NCI-H1048 (cell line): ENCODE measurements around the gene GGA2.
"Not testable (repeated sequence)": the region's sequence is repeated elsewhere in the genome, so short reads cannot be mapped to it uniquely, and the experiment has no call there.

Source experiments
- DNase-seq: peaks from one replicate; lab custom pipeline; 2025; lab: John Stamatoyannopoulos, UW

GGA2 gene

DNA sequence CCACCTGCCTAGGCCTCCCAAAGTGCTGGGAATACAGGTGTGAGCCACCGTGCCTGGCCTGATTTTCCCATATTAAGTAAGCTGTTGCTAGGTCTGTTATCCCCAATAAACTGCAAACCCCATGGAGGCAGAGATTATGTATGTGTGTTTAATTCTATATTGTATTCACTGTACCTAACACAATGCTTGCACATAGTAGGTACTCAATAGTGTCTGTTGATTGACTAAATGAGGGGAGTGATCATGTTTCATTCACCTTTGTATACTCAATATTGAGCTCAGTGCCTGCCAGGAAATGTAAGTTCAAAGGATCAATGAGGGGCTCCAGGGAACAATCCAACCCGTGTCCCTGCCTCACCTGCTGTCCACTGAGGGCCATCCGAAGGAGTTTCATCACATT, 14.6 kb upstream of the GGA2 start:
- no peak for DNase-seq

DNA sequence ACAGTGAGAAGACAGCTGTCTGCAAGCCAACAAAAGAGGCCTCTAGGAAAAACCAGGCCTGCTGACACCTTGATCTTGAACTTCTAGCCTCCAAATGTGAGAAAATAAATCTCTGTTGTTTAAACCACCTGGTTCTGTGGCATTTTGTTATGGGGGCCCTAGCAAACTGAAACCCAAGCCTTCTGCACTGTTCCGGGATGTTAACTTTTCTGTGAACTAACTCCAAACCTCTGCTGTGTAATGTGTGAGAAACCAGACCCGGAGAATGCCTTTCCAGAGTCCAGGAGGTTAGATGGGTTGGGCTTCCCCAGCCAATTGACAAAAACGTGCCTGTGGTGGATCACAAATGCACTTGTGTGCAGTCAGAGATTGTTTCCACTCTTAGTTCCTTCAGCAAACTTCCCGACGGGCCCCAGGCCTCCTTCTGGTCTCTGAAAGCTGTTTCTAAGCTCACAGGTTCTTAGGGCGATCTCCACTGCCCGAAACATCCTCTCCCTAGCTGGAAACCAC, 13.6 kb upstream of the GGA2 start:
- no peak for DNase-seq

DNA sequence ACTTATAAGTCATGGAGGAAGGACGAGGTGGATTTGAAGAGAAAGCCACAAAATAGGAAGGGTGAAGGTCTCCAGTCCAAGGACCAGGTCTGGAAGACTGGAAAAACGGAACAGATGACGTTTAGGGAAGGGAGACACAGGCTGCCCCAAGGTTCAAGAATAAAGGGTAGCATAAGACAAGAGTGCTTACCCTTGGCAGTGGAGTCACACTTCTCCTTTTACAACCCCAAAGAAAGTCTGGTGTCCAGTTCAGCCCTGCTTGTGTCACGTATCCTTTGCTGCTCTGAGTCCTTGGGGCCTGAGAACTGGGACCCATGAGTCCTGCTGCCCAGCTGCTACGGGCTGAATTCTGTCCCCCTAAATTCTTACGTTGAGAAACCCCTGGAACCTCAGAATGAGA, 13.0 kb upstream of the GGA2 start:
- DNase-seq, result no peak

DNA sequence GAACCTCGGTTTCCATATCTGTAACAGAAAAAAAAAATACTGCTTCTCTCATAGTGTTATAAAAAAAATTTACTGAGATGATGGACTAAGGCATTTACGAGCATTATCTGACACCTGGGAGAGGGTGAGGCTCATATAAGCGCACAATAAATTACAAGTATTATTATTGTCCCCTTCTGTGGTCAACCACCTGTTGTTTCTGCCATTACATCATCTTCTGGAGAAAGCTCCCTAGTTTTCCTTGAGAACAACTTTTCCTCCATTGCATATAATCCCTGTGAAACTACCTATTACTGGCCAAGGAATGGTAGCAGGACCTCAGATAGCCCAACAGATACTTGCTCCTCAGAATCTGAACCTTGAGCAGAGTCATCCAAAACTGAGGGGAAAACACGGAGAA, 11.7 kb upstream of the GGA2 start:
- DNase-seq, result no peak

DNA sequence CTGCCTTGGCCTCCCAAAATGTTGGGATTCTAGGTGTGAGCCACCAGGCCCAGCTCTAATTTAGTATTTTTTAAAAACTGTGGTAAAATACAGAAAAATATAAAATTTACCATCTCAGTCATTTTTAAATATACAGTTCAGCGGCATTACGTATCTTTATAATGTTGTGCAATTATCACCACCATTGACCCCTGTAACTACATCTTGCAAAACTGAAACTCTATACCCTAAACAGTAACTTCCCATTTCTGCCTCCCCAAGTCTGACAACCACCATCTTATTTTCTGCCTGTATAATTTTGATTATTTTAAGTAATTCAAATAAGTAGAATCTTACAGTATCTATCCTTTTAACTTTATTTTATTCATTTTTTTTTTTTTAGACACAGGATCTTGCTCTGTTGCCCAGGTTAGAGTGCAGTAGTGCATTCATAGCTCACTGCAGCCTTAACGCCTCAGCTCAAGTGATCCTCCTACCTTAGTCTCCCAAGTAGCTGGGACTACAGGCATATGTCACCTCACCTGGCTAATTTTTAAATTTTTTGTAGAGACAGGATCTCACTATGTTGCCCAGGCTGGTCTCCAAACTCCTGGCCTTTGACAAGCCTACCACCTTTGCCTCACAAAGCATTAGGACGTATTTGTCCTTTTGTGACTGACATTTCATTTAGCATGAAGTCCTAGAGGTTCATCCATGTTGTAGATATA, 10.9 kb upstream of the GGA2 start:
- DNase-seq, result no peak

DNA sequence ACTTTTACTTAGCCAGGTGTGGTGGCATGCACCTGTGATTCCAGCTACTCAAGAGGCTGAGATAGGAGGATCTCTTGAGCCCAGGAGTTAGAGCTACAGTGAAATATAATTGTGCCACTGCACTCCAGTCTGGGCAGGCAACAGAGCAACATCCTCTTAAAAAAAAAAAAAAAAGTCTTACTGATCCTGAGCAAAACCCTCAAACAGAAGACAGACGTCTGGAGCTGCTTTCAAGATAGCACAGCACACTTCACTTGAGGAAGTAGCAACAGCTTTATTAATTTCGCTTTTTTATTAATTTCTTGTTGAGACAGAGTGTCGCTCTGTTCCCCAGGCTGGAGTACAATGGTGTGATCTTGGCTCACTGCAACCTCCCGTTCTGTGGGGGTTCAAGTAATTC, 10.2 kb upstream of the GGA2 start:
- no peak for DNase-seq

DNA sequence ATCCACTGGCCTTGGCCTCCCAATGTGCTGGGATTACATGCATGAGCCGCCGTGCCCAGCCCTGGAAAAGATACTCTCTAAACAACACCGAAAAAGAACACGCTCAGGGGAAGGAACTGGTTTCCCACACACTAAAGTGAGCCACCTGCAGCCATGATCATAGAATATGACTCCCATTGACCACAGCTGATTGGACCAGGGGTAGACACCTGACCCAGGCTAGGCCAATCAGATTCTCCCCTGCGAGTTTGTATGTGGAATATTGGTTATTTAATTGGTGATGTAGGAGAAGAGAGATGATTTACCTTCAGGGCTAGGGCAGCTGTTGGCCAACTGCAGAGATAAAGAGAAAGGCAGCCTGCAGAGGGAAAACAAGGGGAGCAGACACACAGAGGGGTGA, 9.0 kb upstream of the GGA2 start:
- DNase-seq, result no peak

DNA sequence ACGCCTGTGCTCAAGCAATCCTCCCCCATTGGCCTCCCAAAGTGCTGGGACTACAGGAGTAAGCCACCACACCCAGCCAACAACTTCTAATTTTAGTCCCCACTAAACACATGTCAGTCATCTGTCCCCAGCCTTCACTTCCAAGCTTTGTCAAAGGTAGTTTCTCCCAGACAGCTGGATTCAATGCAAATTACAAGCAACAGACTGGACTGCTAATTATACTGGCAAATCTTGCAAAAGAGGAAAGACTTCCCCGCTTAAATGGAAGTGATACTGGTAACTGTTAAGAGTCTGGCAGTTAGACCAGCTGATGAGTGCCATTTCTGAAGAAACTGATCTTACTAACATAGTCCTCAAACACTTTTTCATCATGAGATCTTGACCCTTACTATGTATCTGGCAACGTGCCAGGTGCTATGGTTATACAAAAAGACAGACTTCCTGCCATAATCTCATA, 8.2 kb upstream of the GGA2 start:
- no peak for DNase-seq

DNA sequence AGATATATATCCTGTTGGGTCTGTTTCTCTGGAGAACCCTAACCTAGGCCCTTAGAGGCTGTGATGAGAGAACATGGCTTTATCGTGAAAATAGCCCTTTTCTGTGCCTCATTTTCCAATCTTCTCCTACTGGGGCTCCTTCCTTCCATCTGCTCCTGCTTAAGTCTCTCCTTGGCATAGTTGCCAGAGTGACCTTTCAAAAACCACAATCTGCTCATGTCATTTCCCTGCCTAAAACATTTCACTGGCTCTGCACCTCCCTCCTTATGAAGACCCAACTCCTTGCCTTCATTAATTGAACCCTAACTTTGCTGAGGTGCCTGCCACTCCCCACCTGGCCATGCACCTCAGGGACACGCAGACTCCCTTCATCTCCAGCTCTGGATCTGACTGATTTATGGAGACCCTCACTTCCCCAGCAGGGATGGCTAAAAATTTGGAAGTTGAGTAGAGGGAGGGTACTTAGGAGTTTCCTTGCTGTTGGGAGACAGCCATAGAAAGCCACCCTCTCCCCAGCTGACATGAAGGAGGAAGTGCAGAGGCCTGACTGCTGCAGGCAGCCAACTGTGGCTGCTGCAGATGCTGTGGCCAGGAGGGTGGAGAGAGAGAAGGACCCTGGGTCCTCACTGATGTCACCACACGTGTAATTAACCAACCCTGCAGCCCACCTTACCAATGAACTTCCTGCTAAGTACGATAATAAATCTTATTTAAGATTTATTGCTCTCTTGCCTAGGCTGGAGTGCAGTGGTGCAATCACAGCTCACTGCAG, 6.3 kb upstream of the GGA2 start:
- no peak for DNase-seq

DNA sequence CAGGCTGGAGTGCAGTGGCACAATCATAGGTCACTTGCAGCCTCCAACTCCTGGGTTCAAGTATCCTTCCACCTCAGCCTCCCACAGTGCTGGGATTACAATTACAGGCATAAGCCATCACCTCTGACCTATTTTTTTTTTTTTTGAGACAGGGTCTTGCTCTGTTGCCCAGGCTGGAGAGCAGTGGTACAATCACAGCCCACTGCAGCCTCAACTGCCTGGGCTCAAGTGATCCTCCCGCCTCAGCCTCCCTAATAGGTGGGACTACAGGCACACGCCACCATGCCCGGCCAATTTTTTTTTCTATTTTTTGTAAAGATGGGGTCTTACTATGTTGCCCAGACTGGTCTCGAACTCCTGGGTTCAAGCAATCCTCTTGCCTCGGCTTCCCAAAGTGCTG, 5.6 kb upstream of the GGA2 start:
- DNase-seq, result no peak

DNA sequence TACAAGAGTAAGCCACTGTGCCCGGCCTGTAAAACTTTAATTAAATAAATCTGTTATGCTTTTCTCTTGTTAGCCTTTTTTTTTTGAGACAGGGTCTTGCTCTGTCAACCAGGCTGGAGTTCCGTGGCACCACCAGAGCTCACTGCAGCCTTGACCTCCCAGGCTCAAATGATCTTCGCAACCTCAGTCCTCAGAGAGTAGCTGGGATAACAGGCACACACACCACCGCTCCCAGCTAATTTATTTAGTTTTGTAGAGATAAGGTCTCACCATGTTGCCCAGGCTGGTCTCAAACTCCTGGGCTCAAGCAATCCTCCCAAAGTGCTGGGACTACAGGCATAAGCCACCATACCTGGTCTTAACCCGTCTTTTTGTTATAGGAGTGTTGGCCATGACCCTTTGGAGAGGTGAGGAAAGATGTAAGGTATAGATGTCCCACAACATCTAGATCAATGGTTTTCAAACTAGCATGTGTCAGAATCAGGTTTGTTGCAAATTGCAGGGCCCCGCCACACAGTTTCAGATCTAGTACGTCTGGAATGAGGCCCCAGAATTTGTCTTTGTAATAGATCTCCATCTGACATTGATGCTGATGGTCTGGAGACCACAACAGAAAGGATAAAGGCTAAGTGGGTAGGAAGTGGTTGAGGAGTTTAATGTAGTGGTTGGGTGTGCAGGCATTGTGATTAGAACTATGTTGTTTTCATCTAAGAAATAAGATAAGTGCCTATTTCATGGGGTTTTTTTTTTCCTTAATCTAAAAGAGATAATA, 4.3 kb upstream of the GGA2 start:
- no peak for DNase-seq

DNA sequence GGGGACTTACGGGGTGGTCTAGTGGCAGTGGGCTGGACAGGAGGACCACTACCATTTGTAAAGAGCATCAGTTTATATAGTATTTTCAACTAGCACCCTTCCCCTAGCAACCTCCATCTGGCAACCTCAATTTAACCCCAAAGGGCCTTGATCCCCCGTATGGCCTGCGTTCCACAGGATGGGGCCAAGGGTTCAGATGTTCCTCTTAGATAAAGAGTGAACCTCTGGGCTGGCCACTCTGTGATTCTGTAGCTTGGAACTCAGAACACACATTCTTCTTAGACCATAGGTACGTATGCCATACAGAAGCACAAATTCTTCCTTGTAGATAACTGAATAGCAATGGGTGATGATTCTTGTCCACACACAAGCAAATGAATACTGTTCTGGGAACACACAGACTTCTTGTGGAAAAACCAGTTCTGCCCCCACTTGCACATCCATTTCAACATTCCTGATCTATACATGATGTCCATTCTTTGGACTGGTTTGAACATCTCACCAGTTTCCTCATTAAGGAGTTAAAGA, 1.9 kb upstream of the GGA2 start:
- DNase-seq, result no peak

DNA sequence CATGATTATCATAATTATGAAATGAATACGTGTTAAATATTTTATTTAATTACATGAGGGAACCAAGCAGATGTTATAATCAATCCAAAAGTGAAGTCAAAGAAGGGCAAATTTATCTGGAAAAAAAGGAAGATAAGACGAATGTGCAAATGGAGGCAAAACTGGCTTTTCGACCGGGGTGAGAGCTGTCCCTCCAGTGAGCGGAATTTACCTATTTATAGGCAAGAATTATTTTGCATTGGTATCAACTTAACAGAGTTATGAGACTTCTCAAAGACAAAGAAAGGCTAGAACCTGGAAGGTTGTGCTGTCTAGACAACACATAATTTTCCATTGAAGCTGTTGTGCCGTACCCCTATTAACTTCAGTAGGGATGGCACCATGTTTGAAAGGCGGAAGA, 1.4 kb upstream of the GGA2 start:
- no peak for DNase-seq

DNA sequence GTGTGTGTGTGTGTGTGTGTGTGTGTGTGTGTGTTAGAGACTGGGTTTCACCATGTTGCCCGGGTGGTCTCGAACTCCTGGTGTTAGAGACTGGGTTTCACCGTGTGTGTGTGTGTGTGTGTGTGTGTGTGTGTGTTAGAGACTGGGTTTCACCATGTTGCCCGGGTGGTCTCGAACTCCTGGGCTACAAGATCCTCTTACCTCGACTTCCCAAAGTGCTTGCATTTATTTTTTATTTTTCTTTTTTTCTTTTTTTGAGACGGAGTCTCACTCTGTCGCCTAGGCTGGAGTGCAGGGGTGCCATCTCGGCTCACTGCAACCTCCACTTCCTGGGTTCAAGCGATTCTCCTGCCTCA, 599 bp upstream of the GGA2 start:
- DNase-seq, result not testable (repeated sequence)

DNA sequence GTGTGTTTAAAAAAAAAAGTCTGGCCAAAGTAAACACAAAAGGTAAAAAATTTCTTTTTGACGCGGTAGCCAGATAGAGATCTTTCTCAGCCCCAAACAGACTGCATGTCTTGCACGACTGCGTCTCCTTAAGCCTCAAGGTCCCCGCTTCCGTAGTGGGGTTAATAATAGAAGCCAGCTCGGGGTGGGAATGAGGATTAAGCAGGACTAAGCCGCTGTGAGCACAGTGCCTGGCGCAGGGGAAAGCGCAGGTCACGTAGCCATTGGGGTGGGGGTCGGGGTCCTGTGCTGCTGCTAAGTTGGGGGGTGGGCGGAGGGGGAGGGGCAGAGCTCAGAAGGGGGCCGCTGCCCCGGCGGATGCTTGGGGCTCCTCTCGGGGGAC, 521 bp downstream of the GGA2 start:
- no peak for DNase-seq

DNA sequence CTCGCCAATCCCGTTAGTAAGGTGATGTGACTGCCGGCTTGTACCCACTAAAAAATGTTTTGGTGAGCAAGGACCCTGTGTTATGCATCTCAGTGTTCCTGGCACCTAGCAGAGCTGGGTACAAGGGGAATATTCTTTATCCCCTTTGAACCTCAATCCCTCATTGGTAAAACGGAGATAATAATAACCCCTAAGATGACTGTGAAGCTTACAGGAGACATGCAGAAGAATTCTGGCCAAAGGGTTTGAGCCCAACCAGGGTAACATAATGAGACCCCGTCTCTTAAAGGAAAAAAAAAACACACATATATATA, 896 bp downstream of the GGA2 start:
- no peak for DNase-seq

DNA sequence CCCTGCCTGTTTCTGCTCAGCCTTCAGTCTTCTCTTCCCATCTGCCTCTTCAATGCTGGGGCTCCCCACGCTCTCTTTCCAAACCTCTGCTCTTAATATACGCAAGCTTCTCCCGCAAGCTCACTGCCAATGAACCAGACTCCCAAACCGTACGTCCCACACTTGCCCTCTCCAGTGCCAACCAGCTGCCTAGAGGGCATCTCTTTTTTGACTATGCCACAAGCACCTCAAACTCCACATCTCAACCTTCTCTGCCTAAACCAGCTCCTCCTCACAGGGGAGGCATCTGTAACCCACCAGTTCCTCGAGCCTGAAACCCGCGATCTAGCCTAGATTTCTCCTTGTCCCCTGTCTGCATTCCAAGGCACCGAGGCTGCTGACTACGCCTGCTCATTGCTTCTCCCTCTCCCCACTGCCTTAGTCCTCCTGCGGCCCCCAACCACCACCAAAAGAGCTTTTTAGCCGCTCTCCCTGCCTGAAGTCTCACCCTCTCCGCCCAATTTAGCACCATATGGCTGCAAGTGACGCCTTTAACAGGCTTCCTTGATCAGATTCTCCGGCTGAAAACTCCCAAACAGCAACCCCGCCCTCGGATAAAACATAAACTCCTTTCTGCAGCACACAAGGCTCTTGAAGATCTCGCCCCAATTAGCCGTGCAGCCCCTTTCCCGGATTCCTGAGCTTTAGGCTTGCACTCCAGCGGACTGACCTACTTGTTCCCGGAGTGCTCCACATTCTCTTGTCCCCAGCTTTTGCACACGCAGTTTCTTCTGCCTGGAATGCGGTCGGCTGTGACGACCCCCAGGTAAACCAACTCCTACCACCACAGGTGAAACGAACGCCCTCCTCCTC, 1.5 kb downstream of the GGA2 start:
- DNase-seq, result no peak

DNA sequence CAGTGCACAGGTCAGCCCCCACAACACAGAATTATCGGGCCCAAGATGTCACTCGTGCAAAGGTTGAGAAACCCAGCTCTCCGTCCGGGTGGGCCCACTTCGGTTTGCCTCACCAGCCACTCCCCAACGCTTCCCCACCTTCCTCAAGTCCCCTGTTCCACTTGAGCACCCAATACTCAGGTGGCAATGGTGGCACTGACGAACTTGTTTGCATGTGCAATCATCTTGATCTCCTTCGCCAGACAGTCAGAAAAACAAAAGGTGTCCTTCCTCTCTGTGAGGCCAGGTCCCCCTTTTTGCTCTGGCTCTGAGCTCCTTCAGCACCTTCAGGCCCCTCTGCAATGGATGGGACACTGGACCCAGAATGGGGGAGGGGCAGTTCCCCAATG, 3.7 kb downstream of the GGA2 start:
- no peak for DNase-seq

DNA sequence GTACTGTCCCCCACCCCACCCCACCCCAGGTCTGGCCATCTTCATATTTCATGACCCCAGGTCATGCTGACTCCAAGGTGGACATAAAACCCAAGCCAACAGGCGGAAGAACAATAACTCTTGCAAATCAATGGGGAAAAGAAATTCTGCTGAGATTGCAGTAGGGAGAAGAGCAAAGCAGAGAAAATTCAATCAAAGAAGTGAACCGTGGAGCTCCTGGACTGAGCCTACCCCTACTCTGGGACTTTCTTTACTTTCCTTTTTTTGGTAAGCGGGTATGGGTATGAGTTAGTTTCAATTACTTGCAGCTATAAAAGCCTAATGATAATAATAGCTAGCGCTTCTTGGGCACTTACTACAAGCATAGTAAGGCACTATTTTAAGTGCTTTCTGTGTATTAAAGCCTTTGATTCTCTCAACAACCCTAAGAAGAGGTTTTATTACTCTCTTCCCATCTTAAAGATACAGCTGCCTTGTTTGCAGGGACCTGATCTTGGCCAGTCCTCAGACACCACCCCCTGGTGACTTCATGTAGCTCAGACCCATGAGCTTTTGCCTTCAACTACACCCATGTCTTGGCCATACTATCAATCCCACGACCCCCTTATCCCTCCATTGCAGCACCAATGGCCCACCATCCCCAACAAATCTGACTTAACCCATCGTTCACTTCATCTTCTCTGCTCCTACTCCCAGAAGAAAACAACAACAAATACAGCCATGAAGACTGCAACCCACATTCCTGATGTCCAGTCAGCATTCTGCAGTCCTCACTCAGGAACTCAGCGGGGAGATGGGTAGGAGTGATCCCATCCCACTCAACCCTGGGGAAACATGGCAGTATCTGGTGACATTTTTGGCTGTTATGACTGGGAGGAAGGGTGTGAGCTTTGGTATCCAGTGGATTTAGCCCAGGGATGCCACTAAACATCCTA, 4.4 kb downstream of the GGA2 start:
- DNase-seq, result no peak

DNA sequence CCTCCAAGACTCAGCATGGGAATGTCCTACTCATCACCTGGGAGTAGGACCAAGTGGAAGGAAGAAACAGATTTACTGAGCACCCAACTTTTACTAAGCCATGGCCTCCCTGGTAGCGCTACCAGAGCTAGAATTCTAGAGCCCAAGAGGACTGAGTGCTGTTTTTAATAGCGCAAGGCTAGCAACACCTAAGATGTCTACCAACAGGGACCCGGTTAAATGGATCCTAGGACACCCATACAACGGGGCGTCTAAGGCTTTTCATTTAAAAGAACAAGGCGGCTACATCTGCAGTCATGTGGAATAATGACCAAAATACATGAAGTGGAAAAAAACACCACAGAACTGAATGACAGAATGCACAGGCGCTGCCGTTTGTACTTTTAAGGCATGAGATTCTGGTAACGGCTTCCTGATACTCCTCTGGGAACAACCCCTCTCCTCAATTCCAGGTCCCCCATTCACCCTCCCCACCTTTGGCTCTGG, 5.1 kb downstream of the GGA2 start:
- no peak for DNase-seq
